Measurements from ENCODE around the gene CPED1. TPM values are rescaled to one million over a fixed set of nuclear protein-coding genes. Genes with fewer than 3 reads are reported as not detected.
"Not testable (repeated sequence)": the region's sequence is repeated elsewhere in the genome, so short reads cannot be mapped to it uniquely, and the experiment has no call there.

The CPED1 gene
- total RNA-seq, 1 experiment from 2014 or later, result 15.8 TPM

GRCh38 chr7:121069346-121070100 is 81.0 kb downstream of the CPED1 start:
- DNase-seq (ENCODE audit: low read depth), result peak; percentile 73

- DNase-seq (ENCODE audit: low read depth), result no peak
Measured at GRCh38 chr7:121071132-121071531, 82.6 kb downstream of the CPED1 start.

- DNase-seq (ENCODE audit: low read depth), result no peak
Measured at GRCh38 chr7:121071662-121072061, 83.2 kb downstream of the CPED1 start.

GRCh38 chr7:121072826-121073225 is 84.3 kb downstream of the CPED1 start:
- DNase-seq (ENCODE audit: low read depth), result no peak

- no peak for DNase-seq (ENCODE audit: low read depth)
Measured at GRCh38 chr7:121073463-121074099, 85.1 kb downstream of the CPED1 start.

- not testable (repeated sequence) for DNase-seq (ENCODE audit: low read depth)
Measured at GRCh38 chr7:121075424-121075841, 86.9 kb downstream of the CPED1 start.

- no peak for DNase-seq (ENCODE audit: low read depth)
Measured at GRCh38 chr7:121075952-121076349, 87.4 kb downstream of the CPED1 start.

GRCh38 chr7:121076350-121077164 is 88.0 kb downstream of the CPED1 start:
- peak; percentile 87 for DNase-seq (ENCODE audit: low read depth)

- DNase-seq (ENCODE audit: low read depth), result no peak
Measured at GRCh38 chr7:121077165-121077630, 88.7 kb downstream of the CPED1 start.

GRCh38 chr7:121078701-121079227 is 90.3 kb downstream of the CPED1 start:
- DNase-seq (ENCODE audit: low read depth), result no peak

GRCh38 chr7:121079425-121080169 is 91.1 kb downstream of the CPED1 start:
- DNase-seq (ENCODE audit: low read depth), result peak; percentile 49

- no peak for DNase-seq (ENCODE audit: low read depth)
Measured at GRCh38 chr7:121080257-121080912, 91.9 kb downstream of the CPED1 start.

- no peak for DNase-seq (ENCODE audit: low read depth)
Measured at GRCh38 chr7:121080913-121081326, 92.4 kb downstream of the CPED1 start.

GRCh38 chr7:121081327-121081936 is 92.9 kb downstream of the CPED1 start:
- peak; percentile 76 for DNase-seq (ENCODE audit: low read depth)

- no peak for DNase-seq (ENCODE audit: low read depth)
Measured at GRCh38 chr7:121082400-121083101, 94.0 kb downstream of the CPED1 start.

- DNase-seq (ENCODE audit: low read depth), result peak; percentile 84
Measured at GRCh38 chr7:121083138-121083789, 94.8 kb downstream of the CPED1 start.

GRCh38 chr7:121083790-121084251 is 95.3 kb downstream of the CPED1 start:
- DNase-seq (ENCODE audit: low read depth), result peak; percentile 53

GRCh38 chr7:121084256-121084655 is 95.7 kb downstream of the CPED1 start:
- peak; percentile 10 for DNase-seq (ENCODE audit: low read depth)

- peak; percentile 91 for DNase-seq (ENCODE audit: low read depth)
Measured at GRCh38 chr7:121084748-121085336, 96.3 kb downstream of the CPED1 start.

Measured in M059J (cell line).